HG02642 (cell line): ENCODE measurements around the gene ANKRD10.

Experiments used
- ATAC-seq: cut with Tn5 transposase; IDR thresholded peaks from one replicate; pipeline ENCODE4 v1.9.1; 2021; ENCODE audit warnings: mild to moderate bottlenecking; ENCODE audit not compliant: unreplicated experiment, poor library complexity

Gene ANKRD10

GRCh38 chr13:110916301-110917142 is 1.7 kb upstream of the ANKRD10 start:
- no peak for ATAC-seq

- no peak for ATAC-seq
Observed at GRCh38 chr13:110915874-110916206, 971 bp upstream of the ANKRD10 start.

GRCh38 chr13:110914331-110915056 is 375 bp downstream of the ANKRD10 start:
- ATAC-seq: peak; percentile 41

- ATAC-seq: no peak
Observed at GRCh38 chr13:110914081-110914330, 863 bp downstream of the ANKRD10 start.

- ATAC-seq: no peak
Observed at GRCh38 chr13:110913322-110914080, 1.4 kb downstream of the ANKRD10 start.

- no peak for ATAC-seq
Observed at GRCh38 chr13:110912651-110913051, 2.2 kb downstream of the ANKRD10 start.

GRCh38 chr13:110911880-110912279 is 3.0 kb downstream of the ANKRD10 start:
- no peak for ATAC-seq

GRCh38 chr13:110910013-110910890 is 4.6 kb downstream of the ANKRD10 start:
- no peak for ATAC-seq

GRCh38 chr13:110907951-110908898 is 6.6 kb downstream of the ANKRD10 start:
- ATAC-seq: no peak

GRCh38 chr13:110907301-110907700 is 7.6 kb downstream of the ANKRD10 start:
- ATAC-seq: no peak

- no peak for ATAC-seq
Observed at GRCh38 chr13:110904748-110905147, 10.1 kb downstream of the ANKRD10 start.

- no peak for ATAC-seq
Observed at GRCh38 chr13:110902370-110902769, 12.5 kb downstream of the ANKRD10 start.

- ATAC-seq: no peak
Observed at GRCh38 chr13:110897521-110897920, 17.3 kb downstream of the ANKRD10 start.

- ATAC-seq: no peak
Observed at GRCh38 chr13:110897014-110897413, 17.9 kb downstream of the ANKRD10 start.

GRCh38 chr13:110894086-110894485 is 20.8 kb downstream of the ANKRD10 start:
- no peak for ATAC-seq

- ATAC-seq: no peak
Observed at GRCh38 chr13:110893571-110893970, 21.3 kb downstream of the ANKRD10 start.

GRCh38 chr13:110890279-110891165 is 24.3 kb downstream of the ANKRD10 start:
- no peak for ATAC-seq

- ATAC-seq: no peak
Observed at GRCh38 chr13:110888390-110888789, 26.5 kb downstream of the ANKRD10 start.
